BJ (cell line): ENCODE results near the gene ZC3H12A. TPM values are rescaled to one million over a fixed set of nuclear protein-coding genes. Genes with fewer than 3 reads are reported as not detected.

Experiments
- CTCF ChIA-PET: fragments of 350-600 bp; formaldehyde crosslinking; extraction: SDS; loops from one replicate; lab custom pipeline; 2021; ENCODE audit warnings: antibody characterized with exemption, inconsistent platforms; lab: Yijun Ruan, JAX
- POLR2A ChIA-PET: fragments of 300-600 bp; sonication (Branson Sonifier 250); formaldehyde crosslinking; extraction: SDS; loops from one replicate; lab custom pipeline; 2021; ENCODE audit warnings: antibody characterized with exemption; lab: Charles Lee
- DNase-seq: peaks from one replicate; pipeline ENCODE4 v3.0.0-alpha.2; 2011; ENCODE audit warnings: low read depth
- H3K27me3 ChIP-seq: 2 replicates; pipeline ENCODE4 v1.6.0; 2011; ENCODE audit warnings: low read length; ENCODE audit not compliant: control insufficient read depth, insufficient read depth
- H3K36me3 ChIP-seq: 2 replicates; pipeline ENCODE4 v1.5.1; 2011; ENCODE audit warnings: low read length; ENCODE audit not compliant: control insufficient read depth, insufficient read depth
- H3K4me3 ChIP-seq: 2 replicates; pipeline ENCODE4 v1.5.1; 2011; ENCODE audit warnings: low read depth, mild to moderate bottlenecking, control low read depth, low read length
- polyA plus RNA-seq: library from polyadenylated mRNA; depleted of rRNA; stranded (reverse); fragments of >200 nt; gene quantifications from 2 replicates; pipeline ENCODE4 v1.2.3, GENCODE V29; 2011
- TF ChIP-seq, protein P1 (sequence below): IDR thresholded peaks from 2 replicates; pipeline ENCODE4 v1.5.1; 2011; ENCODE audit warnings: low read depth, mild to moderate bottlenecking, control low read depth, inconsistent platforms, low read length, moderate library complexity; ENCODE audit not compliant: insufficient read depth

The ZC3H12A gene
- polyA plus RNA-seq, 1 experiment: 8.9 TPM

- DNase-seq: no peak
- Histone ChIP-seq H3K27me3 (no peaks in the 10 kb centered on the region), H3K36me3 (no peaks in the 10 kb centered on the region), H3K4me3 (no peak overlapping the region)
- POLR2A ChIA-PET: no interaction called here
- TF ChIP-seq, protein P1, sequence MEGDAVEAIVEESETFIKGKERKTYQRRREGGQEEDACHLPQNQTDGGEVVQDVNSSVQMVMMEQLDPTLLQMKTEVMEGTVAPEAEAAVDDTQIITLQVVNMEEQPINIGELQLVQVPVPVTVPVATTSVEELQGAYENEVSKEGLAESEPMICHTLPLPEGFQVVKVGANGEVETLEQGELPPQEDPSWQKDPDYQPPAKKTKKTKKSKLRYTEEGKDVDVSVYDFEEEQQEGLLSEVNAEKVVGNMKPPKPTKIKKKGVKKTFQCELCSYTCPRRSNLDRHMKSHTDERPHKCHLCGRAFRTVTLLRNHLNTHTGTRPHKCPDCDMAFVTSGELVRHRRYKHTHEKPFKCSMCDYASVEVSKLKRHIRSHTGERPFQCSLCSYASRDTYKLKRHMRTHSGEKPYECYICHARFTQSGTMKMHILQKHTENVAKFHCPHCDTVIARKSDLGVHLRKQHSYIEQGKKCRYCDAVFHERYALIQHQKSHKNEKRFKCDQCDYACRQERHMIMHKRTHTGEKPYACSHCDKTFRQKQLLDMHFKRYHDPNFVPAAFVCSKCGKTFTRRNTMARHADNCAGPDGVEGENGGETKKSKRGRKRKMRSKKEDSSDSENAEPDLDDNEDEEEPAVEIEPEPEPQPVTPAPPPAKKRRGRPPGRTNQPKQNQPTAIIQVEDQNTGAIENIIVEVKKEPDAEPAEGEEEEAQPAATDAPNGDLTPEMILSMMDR: no peak
- CTCF ChIA-PET: interaction anchor here (0.6 to 3.5 kb wide), 3 partner anchors 9 to 22 kb away, joined by 3 to 20 read pairs (median 14); no protein-coding TSS in a partner anchor
Observed at GRCh38 chr1:37464443-37464842, 9.9 kb upstream of the ZC3H12A start.

DNA sequence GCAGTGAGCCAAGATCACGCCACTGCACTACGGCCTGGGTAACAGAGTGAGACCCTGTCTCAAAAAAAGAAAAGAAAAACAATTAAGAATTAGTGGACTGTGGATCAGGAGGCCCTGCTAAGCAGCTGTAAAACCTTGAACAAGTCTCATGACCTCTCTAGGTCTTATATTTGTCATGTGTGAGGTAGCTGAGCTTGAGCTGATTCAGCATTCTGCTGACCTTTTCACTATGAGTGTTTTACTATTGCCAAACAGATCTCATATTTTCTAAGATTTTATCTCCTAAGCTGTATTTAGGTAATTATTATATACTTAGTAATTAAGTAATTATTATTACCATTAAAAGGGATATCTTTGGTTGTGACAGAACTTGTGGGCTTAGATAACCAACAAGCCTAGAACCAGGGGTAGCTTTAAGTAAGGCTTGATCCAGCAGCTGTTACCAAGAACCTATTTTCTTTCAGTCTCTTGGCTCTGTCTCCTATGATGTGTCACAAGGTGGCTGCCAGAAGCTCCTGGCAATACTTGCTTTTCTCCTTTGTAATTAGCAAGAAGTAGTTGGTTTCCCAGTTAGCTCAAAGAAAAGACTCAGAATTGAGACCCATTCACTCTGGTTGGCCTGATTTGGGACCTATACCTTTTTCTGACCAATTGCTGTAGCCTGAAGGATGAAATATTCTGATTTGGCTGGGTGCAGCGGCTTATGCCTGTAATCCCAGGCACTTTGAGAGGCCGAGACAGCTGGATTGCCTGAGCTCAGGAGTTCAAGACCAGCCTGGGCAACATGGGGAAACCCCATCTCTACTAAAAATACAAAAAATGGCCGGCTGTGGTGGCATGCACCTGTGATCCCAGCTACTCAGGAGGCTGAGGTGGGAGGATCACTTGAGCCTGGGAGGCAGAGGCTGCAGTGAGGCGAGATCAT lies 8.5 kb upstream of the ZC3H12A start:
- DNase-seq: no peak
- Histone ChIP-seq H3K4me3 (no peak overlapping the region), H3K36me3 (no peaks in the 10 kb centered on the region), H3K27me3 (no peaks in the 10 kb centered on the region)
- POLR2A ChIA-PET: no interaction called here
- TF ChIP-seq, protein P1: no peak
- CTCF ChIA-PET: interaction anchor here (1.1 to 3.5 kb wide), 4 partner anchors 11 to 216 kb away, joined by 4 to 20 read pairs (median 14); no protein-coding TSS in a partner anchor

DNA sequence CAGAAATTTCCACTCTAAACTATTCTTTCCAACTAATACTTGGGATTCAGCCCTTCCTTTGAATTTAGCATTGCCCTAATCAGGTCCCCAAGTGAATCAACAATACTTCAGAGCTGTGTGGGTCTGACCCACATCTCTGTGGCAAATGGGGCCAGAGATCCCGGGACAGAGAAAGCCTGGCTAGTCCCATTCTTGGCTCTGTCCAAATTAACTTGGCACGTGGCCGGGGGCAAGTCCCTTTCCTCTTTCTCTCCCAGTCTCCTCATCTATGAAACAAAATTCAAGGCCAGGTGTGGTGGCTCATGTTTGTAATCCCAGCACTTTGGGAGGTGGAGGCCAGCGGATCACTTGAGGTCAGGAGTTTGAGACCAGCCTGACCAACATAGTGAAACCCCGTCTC lies 6.3 kb upstream of the ZC3H12A start:
- no peak for DNase-seq
- CTCF ChIA-PET: interaction anchor here (1.0 to 3.5 kb wide), 4 partner anchors 9 to 34 kb away, joined by 3 to 20 read pairs (median 6); no protein-coding TSS in a partner anchor
- no peaks in the 10 kb centered on the region for H3K27me3 ChIP-seq
- no peaks in the 10 kb centered on the region for H3K36me3 ChIP-seq
- TF ChIP-seq, protein P1: no peak
- H3K4me3 ChIP-seq: no peak overlapping the region
- POLR2A ChIA-PET: no interaction called here

DNA sequence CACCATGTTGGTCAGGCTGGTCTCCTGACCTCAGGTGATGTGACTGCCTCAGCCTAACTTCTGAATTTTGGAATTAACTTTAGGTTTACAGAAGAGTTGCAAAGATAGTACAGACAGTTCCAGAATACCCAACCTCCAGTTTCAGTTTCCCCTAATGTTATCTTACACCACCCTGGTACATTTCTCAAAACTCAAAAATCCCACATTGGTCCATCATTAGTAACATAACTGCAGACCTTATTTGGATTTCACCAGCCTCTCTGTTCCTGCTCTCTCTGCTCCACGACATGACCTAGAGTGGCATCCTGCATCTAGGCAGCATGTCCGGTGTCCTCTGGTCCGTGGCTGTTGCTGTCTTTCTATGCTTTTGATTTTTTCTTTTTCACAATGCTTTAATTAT lies 5.0 kb upstream of the ZC3H12A start:
- POLR2A ChIA-PET: no interaction called here
- H3K36me3 ChIP-seq: no peaks in the 10 kb centered on the region
- CTCF ChIA-PET: interaction anchor here (0.6 kb wide), 1 partner anchor 45 kb away, joined by 3 read pairs; the partner anchor contains the start of gene MEAF6
- DNase-seq: no peak
- H3K27me3 ChIP-seq: no peaks in the 10 kb centered on the region
- TF ChIP-seq, protein P1: no peak
- H3K4me3 ChIP-seq: no peak overlapping the region
